ENCODE measurements around the gene MAGEA2. TPM values are rescaled to one million over a fixed set of nuclear protein-coding genes. Genes with fewer than 3 reads are reported as not detected.
"Not testable (repeated sequence)": the region's sequence is repeated elsewhere in the genome, so short reads cannot be mapped to it uniquely, and the experiment has no call there.

Gene MAGEA2
- not detected in 2 replicates for total RNA-seq (2014; rRNA removed; shearing (Covaris generic); ENCODE audit: low replicate concordance)

- H3K27me3 ChIP-seq, H3K4me3 ChIP-seq, H3K36me3 ChIP-seq, H3K9me3 ChIP-seq, DNase-seq: not testable (repeated sequence)
Measured at GRCh38 chrX:152753686-152754650, at the start of gene MAGEA2. MAGEA2 (minus strand) TSS chrX:152753842; CDS start chrX:152751363, 2,479 bp downstream.

- Histone ChIP-seq H3K36me3 (no peaks in the 10 kb centered on the region), H3K4me3 (no peak overlapping the region), H3K27me3 (no peaks in the 10 kb centered on the region), H3K9me3 (no peaks in the 10 kb centered on the region)
- no peak for DNase-seq
Measured at GRCh38 chrX:152798945-152799344, 45.3 kb upstream of the MAGEA2 start.

GRCh38 chrX:152787062-152787461 lies 33.4 kb upstream of the MAGEA2 start:
- not testable (repeated sequence) for H3K36me3 ChIP-seq, H3K4me3 ChIP-seq, H3K9me3 ChIP-seq, H3K27me3 ChIP-seq, DNase-seq

- not testable (repeated sequence) for DNase-seq, H3K9me3 ChIP-seq, H3K4me3 ChIP-seq, H3K27me3 ChIP-seq, H3K36me3 ChIP-seq
Measured at GRCh38 chrX:152769549-152770289, 16.1 kb upstream of the MAGEA2 start, which contains the start of gene MAGEA6. MAGEA6 (minus strand) TSS chrX:152769689; CDS start chrX:152767650, 2,039 bp downstream.

GRCh38 chrX:152766562-152766961 lies 12.9 kb upstream of the MAGEA2 start:
- H3K36me3 ChIP-seq, H3K9me3 ChIP-seq: not testable (repeated sequence)

GRCh38 chrX:152761582-152761981 lies 7.9 kb upstream of the MAGEA2 start:
- not testable (repeated sequence) for H3K4me3 ChIP-seq, H3K27me3 ChIP-seq, H3K36me3 ChIP-seq, H3K9me3 ChIP-seq, DNase-seq

More at GRCh38 chrX:152766562-152766961, 12.9 kb upstream of the MAGEA2 start:
- not testable (repeated sequence) for H3K27me3 ChIP-seq, H3K4me3 ChIP-seq, DNase-seq

GRCh38 chrX:152759544-152759943 lies 5.9 kb upstream of the MAGEA2 start:
- H3K9me3 ChIP-seq, H3K27me3 ChIP-seq, H3K36me3 ChIP-seq, H3K4me3 ChIP-seq, DNase-seq: not testable (repeated sequence)

- H3K4me3 ChIP-seq, H3K9me3 ChIP-seq, H3K27me3 ChIP-seq, DNase-seq, H3K36me3 ChIP-seq: not testable (repeated sequence)
Measured at GRCh38 chrX:152758918-152759317, 5.3 kb upstream of the MAGEA2 start, which contains the start of gene CSAG3. CSAG3 (plus strand) TSS chrX:152759218.

- not testable (repeated sequence) for H3K9me3 ChIP-seq, DNase-seq, H3K4me3 ChIP-seq, H3K36me3 ChIP-seq, H3K27me3 ChIP-seq
Measured at GRCh38 chrX:152754871-152755270, 1.2 kb upstream of the MAGEA2 start.

GRCh38 chrX:152738560-152738959 lies 15.1 kb downstream of the MAGEA2 start:
- no peaks in the 10 kb centered on the region for H3K27me3 ChIP-seq
- DNase-seq, result no peak
- no peaks in the 10 kb centered on the region for H3K36me3 ChIP-seq

GRCh38 chrX:152736528-152736927 lies 17.1 kb downstream of the MAGEA2 start:
- not testable (repeated sequence) for H3K9me3 ChIP-seq, H3K36me3 ChIP-seq, DNase-seq, H3K4me3 ChIP-seq, H3K27me3 ChIP-seq

More at GRCh38 chrX:152738560-152738959, 15.1 kb downstream of the MAGEA2 start:
- no peaks in the 10 kb centered on the region for H3K9me3 ChIP-seq
- H3K4me3 ChIP-seq, result no peak overlapping the region

GRCh38 chrX:152735860-152736511 lies 17.7 kb downstream of the MAGEA2 start:
- H3K27me3 ChIP-seq, result no peaks in the 10 kb centered on the region
- no peak overlapping the region for H3K4me3 ChIP-seq
- H3K36me3 ChIP-seq, result no peaks in the 10 kb centered on the region
- no peaks in the 10 kb centered on the region for H3K9me3 ChIP-seq
- no peak for DNase-seq

- Histone ChIP-seq H3K9me3 (no peaks in the 10 kb centered on the region), H3K27me3 (no peaks in the 10 kb centered on the region), H3K4me3 (no peak overlapping the region), H3K36me3 (no peaks in the 10 kb centered on the region)
- DNase-seq, result no peak
Measured at GRCh38 chrX:152735101-152735500, 18.5 kb downstream of the MAGEA2 start.

GRCh38 chrX:152734143-152734858 lies 19.3 kb downstream of the MAGEA2 start:
- H3K4me3 ChIP-seq, H3K27me3 ChIP-seq, H3K9me3 ChIP-seq, DNase-seq, H3K36me3 ChIP-seq: not testable (repeated sequence)

- H3K27me3 ChIP-seq, result no peaks in the 10 kb centered on the region
- H3K9me3 ChIP-seq, result no peaks in the 10 kb centered on the region
- no peaks in the 10 kb centered on the region for H3K36me3 ChIP-seq
- H3K4me3 ChIP-seq, result no peak within 1 kb of the TSS
- no peak for DNase-seq
Measured at GRCh38 chrX:152733261-152733975, 20.2 kb downstream of the MAGEA2 start, which contains the start of the genes CSAG1 and MAGEA12. CSAG1 (minus strand) TSS chrX:152733721; CDS start chrX:152732460, 1,261 bp downstream. MAGEA12 (plus strand) TSS chrX:152733757; CDS start chrX:152736162, 2,405 bp downstream.

Measured in MG63 (cell line).